GM18867 (cell line): ENCODE measurements around the gene TREML4.
A peak's percentile ranks its signal among the peaks of the same experiment; 100 is the strongest.

ENCODE experiments used
- ATAC-seq: cut with Tn5 transposase; IDR thresholded peaks from one replicate; pipeline ENCODE4 v1.9.1; 2021; ENCODE audit warnings: mild to moderate bottlenecking, moderate library complexity; ENCODE audit not compliant: unreplicated experiment

The TREML4 gene

DNA sequence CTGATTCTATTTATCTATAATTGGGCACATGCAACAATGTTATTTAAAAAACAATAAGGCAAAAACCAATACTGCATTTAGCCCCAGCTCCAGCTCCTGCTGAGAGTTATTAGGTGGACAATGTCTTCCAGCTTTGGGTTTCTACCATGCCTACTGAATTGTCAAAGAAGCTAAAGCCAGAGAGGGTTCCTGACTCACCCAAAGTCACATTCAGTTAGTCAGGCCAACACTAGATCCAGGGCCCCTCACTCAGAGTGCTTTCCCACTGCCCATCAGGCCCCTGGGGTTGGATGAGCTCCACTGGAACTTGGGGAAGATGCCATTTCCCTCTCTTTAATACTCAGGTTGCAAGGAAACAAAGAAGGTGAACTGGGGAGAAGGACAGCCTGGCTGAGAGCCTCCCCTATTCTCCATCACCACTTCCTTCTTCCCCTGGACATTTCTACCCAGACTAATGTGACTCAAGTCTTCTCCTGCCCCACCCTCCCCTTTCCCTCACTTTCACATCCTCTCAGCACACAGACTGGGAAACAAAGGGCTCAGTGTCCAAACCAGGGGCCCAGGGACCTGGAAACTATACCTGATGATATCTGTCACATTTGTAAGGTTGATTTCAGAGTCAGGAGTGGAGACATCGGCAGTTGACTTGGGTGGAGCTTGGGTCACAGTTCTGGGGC is 52.4 kb downstream of the TREML4 start:
- no peak for ATAC-seq

GRCh38 chr6:41283600-41283999 is 55.5 kb downstream of the TREML4 start:
- ATAC-seq = no peak

DNA sequence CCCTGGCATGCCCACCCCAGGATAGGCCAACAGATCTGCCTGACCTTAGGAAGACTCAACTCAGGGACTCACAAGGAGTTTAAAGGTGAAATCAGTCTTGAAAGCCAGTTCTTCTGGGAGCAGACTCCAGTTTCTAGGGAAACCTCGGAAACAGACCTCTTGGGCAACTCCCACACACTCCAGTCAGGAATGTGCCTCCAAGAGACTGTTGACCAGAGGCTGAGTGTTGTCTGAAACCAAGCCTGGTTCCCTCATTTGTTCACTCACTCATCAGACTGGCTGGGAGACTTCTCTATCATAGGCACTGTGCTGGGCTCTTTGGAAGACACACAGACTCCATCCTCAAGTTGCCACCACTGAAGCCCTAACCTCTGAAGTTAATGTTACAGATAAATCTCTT is 56.6 kb downstream of the TREML4 start:
- ATAC-seq = no peak

- no peak for ATAC-seq
These were observed 58.6 kb downstream of the TREML4 start, which contains the start of gene TREM1 for GRCh38 chr6:41286544-41287346. Gene TREM1, minus strand, starts transcription at chr6:41286682. Its CDS starts 27 bp downstream, at chr6:41286655.

- peak; percentile 56 for ATAC-seq
These were observed 60.0 kb downstream of the TREML4 start for GRCh38 chr6:41288030-41288753.
